C4-2B (cell line): Measurements from ENCODE around the gene ARAP1.

ENCODE experiments used
- CTCF ChIP-seq: fragments of 450-650 bp; conservative IDR thresholded peaks from 2 replicates; pipeline ENCODE4 v1.5.1; 2017; ENCODE audit warnings: mild to moderate bottlenecking
- ZFX ChIP-seq: fragments of 450-650 bp; IDR thresholded peaks from 2 replicates; pipeline ENCODE4 v1.6.1; 2017

- TF ChIP-seq CTCF, result no peak
- TF ChIP-seq ZFX, result no peak
Observed at GRCh38 chr11:72760539-72761405, 8.6 kb upstream of the ARAP1 start.
